ENCODE data around the gene JMJD4.

GRCh38 chr1:227753999-227754711, 19.1 kb upstream of the JMJD4 start:
- TF ChIP-seq CTCF (IDR thresholded peaks at IDR 0.05 in 2 of 3, conservative IDR thresholded peaks at IDR 0.05 in 1 of 3; ENCODE audit: borderline replicate concordance in 1 of 3, insufficient read depth in 1 of 3, low read depth in 2 of 3, low read length in 2 of 3) (no peak), POLR2A (IDR thresholded peaks at IDR 0.05; ENCODE audit: borderline replicate concordance, extremely low read depth, insufficient read depth, insufficient read length) (no peak), SIN3A (IDR thresholded peaks at IDR 0.05; ENCODE audit: low read depth) (no peak), EGR1 (IDR thresholded peaks at IDR 0.05; ENCODE audit: low read depth) (no peak), ZFX (IDR thresholded peaks at IDR 0.05) (no peak), EZH2 (IDR thresholded peaks at IDR 0.05) (no peak), EZH2phosphoT487 (IDR thresholded peaks at IDR 0.05; ENCODE audit: borderline replicate concordance) (no peak)
